SK-N-SH treated with all-trans-retinoic acid at 6 μM for 48 hours (cell line): Measurements from ENCODE around the gene XCL1.

Experiments
- ATAC-seq: fragments of 200-7000 bp; cut with Tn5 transposase; 3 replicates; pipeline ENCODE4 v1.9.1; 2020; ENCODE audit warnings: mild to moderate bottlenecking, moderate library complexity
- ARNTL ChIP-seq: fragments of 450-650 bp; formaldehyde crosslinking; IDR thresholded peaks from 2 replicates; pipeline ENCODE4 v1.5.0; 2020; ENCODE audit warnings: low read depth, mild to moderate bottlenecking, moderate library complexity, borderline replicate concordance
- BACH2 ChIP-seq: fragments of 250-450 bp; sonication (Bioruptor Pico); IDR thresholded peaks from 2 replicates; pipeline ENCODE4 v1.9.0; 2021; ENCODE audit warnings: mild to moderate bottlenecking, borderline replicate concordance
- CSDC2 ChIP-seq: fragments of 250-450 bp; sonication (Bioruptor Pico); IDR thresholded peaks from 2 replicates; pipeline ENCODE4 v1.5.0; 2020; ENCODE audit warnings: mild to moderate bottlenecking, moderate library complexity
- ESRRG ChIP-seq: fragments of 250-450 bp; sonication (Bioruptor Pico); IDR thresholded peaks from 2 replicates; pipeline ENCODE4 v1.6.1; 2021; ENCODE audit warnings: mild to moderate bottlenecking
- GLIS3 ChIP-seq: fragments of 250-450 bp; sonication (Bioruptor Pico); IDR thresholded peaks from 2 replicates; pipeline ENCODE4 v1.5.0; 2020; ENCODE audit warnings: mild to moderate bottlenecking, moderate library complexity
- ISL1 ChIP-seq: fragments of 250-450 bp; sonication (Bioruptor Pico); IDR thresholded peaks from 2 replicates; pipeline ENCODE4 v2.1.2; 2022; ENCODE audit warnings: mild to moderate bottlenecking, moderate library complexity
- OSR1 ChIP-seq: fragments of 250-450 bp; sonication (Bioruptor Pico); IDR thresholded peaks from 2 replicates; pipeline ENCODE4 v1.8.0; 2022; ENCODE audit warnings: moderate library complexity, mild to moderate bottlenecking, inconsistent platforms
- PPARA ChIP-seq: fragments of 250-450 bp; sonication (Bioruptor Pico); IDR thresholded peaks from 2 replicates; pipeline ENCODE4 v1.5.0; 2020; ENCODE audit warnings: mild to moderate bottlenecking, borderline replicate concordance
- SNAI2 ChIP-seq: fragments of 250-450 bp; sonication (Bioruptor Pico); IDR thresholded peaks from 2 replicates; pipeline ENCODE4 v1.5.0; 2020; ENCODE audit warnings: mild to moderate bottlenecking, moderate library complexity
- TCF4 ChIP-seq: fragments of 250-450 bp; sonication (Bioruptor Pico); IDR thresholded peaks from 2 replicates; pipeline ENCODE4 v1.8.0; 2021; ENCODE audit warnings: mild to moderate bottlenecking, moderate library complexity, borderline replicate concordance
- TOX ChIP-seq: fragments of 250-450 bp; sonication (Bioruptor Pico); IDR thresholded peaks from 2 replicates; pipeline ENCODE4 v1.8.0; 2021; ENCODE audit warnings: mild to moderate bottlenecking, moderate library complexity, borderline replicate concordance
- ZC3H10 ChIP-seq: fragments of 250-450 bp; sonication (Bioruptor Pico); IDR thresholded peaks from 2 replicates; pipeline ENCODE4 v1.5.1; 2021; ENCODE audit warnings: mild to moderate bottlenecking, moderate library complexity
- ZFP3 ChIP-seq: fragments of 250-450 bp; sonication (Bioruptor Pico); IDR thresholded peaks from 2 replicates; pipeline ENCODE4 v1.5.0; 2020; ENCODE audit warnings: mild to moderate bottlenecking, moderate library complexity
- ZNF565 ChIP-seq: fragments of 450-650 bp; formaldehyde crosslinking; conservative IDR thresholded peaks from 2 replicates; pipeline ENCODE4 v1.5.0; 2020; ENCODE audit warnings: low read depth, mild to moderate bottlenecking, moderate library complexity
- TF ChIP-seq, protein P1 (sequence below): fragments of 250-450 bp; sonication (Bioruptor Pico); IDR thresholded peaks from 2 replicates; pipeline ENCODE4 v1.5.1; 2021; ENCODE audit warnings: mild to moderate bottlenecking, moderate library complexity
- TF ChIP-seq, protein P2 (sequence below): fragments of 250-450 bp; sonication (Bioruptor Pico); IDR thresholded peaks from 2 replicates; pipeline ENCODE4 v1.8.0; 2021; ENCODE audit warnings: low read depth, mild to moderate bottlenecking, moderate library complexity, borderline replicate concordance
- TF ChIP-seq, protein P3 (sequence below): fragments of 250-450 bp; sonication (Bioruptor Pico); IDR thresholded peaks from 2 replicates; pipeline ENCODE4 v1.5.1; 2020; ENCODE audit warnings: low read depth, mild to moderate bottlenecking, moderate library complexity
- TF ChIP-seq, protein P4 (sequence below): fragments of 250-450 bp; sonication (Bioruptor Pico); IDR thresholded peaks from 2 replicates; pipeline ENCODE4 v1.8.0; 2020; ENCODE audit warnings: mild to moderate bottlenecking, moderate library complexity, borderline replicate concordance
- TF ChIP-seq, protein P5 (sequence below): fragments of 250-450 bp; sonication (Bioruptor Pico); IDR thresholded peaks from 2 replicates; pipeline ENCODE4 v1.5.0; 2020; ENCODE audit warnings: mild to moderate bottlenecking, moderate library complexity

XCL1 gene

DNA sequence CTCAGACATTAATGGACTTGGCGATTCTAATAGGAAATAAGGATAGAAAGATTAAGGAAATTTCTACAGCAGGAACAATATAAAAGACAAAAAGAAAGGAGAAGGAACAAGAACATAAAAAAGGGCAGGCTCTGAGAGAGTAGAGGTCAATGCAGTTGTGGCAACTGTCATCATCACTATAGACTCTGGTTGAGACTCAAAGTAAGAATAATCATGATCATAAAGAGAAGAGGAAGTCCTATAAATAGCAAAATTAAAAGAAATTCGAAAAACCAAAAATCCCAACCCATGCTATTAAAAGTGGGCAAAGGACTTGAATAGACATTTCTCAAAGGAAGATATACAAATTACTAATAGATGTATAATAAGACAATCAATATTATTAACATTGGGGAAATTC is 14.4 kb upstream of the XCL1 start:
- ATAC-seq, result no peak
- TF ChIP-seq ARNTL (CRISPR knock-in tag) (no peak), ZFP3 (CRISPR knock-in tag) (no peak), ZC3H10 (no peak), ISL1 (no peak), ESRRG (CRISPR knock-in tag) (no peak), BACH2 (CRISPR knock-in tag) (no peak), ZNF565 (CRISPR knock-in tag) (no peak)
- TF ChIP-seq, protein P1, sequence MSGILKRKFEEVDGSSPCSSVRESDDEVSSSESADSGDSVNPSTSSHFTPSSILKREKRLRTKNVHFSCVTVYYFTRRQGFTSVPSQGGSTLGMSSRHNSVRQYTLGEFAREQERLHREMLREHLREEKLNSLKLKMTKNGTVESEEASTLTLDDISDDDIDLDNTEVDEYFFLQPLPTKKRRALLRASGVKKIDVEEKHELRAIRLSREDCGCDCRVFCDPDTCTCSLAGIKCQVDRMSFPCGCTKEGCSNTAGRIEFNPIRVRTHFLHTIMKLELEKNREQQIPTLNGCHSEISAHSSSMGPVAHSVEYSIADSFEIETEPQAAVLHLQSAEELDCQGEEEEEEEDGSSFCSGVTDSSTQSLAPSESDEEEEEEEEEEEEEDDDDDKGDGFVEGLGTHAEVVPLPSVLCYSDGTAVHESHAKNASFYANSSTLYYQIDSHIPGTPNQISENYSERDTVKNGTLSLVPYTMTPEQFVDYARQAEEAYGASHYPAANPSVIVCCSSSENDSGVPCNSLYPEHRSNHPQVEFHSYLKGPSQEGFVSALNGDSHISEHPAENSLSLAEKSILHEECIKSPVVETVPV (CRISPR knock-in tag), result no peak
- TF ChIP-seq, protein P2, sequence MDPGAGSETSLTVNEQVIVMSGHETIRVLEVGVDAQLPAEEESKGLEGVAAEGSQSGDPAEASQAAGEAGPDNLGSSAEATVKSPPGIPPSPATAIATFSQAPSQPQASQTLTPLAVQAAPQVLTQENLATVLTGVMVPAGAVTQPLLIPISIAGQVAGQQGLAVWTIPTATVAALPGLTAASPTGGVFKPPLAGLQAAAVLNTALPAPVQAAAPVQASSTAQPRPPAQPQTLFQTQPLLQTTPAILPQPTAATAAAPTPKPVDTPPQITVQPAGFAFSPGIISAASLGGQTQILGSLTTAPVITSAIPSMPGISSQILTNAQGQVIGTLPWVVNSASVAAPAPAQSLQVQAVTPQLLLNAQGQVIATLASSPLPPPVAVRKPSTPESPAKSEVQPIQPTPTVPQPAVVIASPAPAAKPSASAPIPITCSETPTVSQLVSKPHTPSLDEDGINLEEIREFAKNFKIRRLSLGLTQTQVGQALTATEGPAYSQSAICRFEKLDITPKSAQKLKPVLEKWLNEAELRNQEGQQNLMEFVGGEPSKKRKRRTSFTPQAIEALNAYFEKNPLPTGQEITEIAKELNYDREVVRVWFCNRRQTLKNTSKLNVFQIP, result no peak
- TF ChIP-seq, protein P3, sequence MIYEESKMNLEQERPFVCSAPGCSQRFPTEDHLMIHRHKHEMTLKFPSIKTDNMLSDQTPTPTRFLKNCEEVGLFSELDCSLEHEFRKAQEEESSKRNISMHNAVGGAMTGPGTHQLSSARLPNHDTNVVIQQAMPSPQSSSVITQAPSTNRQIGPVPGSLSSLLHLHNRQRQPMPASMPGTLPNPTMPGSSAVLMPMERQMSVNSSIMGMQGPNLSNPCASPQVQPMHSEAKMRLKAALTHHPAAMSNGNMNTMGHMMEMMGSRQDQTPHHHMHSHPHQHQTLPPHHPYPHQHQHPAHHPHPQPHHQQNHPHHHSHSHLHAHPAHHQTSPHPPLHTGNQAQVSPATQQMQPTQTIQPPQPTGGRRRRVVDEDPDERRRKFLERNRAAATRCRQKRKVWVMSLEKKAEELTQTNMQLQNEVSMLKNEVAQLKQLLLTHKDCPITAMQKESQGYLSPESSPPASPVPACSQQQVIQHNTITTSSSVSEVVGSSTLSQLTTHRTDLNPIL (CRISPR knock-in tag), result no peak

DNA sequence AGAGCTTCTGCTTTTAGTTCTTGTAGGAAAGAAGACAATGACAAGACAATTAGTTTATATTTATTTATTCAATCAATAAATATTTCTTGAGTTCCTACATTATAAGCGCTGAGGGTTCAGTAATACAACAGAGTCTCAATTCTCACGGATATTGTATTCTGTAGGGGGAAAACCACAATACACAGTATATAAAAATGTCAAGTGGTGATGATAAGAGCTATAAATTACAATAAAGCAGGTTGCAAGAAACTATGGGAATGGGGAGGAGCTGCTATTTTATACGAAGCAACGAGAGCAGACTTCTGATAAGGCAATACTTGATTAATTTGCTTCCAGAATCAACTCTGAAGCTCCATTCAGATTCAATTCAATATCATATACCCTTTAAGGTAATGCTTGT is 10.6 kb upstream of the XCL1 start:
- no peak for ATAC-seq
- TF ChIP-seq ZFP3 (CRISPR knock-in tag) (no peak), TCF4 (CRISPR knock-in tag) (no peak), ZNF565 (CRISPR knock-in tag) (no peak), ZC3H10 (no peak), SNAI2 (no peak), GLIS3 (CRISPR knock-in tag) (no peak), BACH2 (CRISPR knock-in tag) (no peak), OSR1 (CRISPR knock-in tag) (no peak), ARNTL (CRISPR knock-in tag) (no peak), TOX (no peak), CSDC2 (no peak), PPARA (CRISPR knock-in tag) (no peak), ISL1 (no peak)
- TF ChIP-seq, protein P2, result no peak
- TF ChIP-seq, protein P4, sequence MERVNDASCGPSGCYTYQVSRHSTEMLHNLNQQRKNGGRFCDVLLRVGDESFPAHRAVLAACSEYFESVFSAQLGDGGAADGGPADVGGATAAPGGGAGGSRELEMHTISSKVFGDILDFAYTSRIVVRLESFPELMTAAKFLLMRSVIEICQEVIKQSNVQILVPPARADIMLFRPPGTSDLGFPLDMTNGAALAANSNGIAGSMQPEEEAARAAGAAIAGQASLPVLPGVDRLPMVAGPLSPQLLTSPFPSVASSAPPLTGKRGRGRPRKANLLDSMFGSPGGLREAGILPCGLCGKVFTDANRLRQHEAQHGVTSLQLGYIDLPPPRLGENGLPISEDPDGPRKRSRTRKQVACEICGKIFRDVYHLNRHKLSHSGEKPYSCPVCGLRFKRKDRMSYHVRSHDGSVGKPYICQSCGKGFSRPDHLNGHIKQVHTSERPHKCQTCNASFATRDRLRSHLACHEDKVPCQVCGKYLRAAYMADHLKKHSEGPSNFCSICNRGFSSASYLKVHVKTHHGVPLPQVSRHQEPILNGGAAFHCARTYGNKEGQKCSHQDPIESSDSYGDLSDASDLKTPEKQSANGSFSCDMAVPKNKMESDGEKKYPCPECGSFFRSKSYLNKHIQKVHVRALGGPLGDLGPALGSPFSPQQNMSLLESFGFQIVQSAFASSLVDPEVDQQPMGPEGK, result no peak
- TF ChIP-seq, protein P5, sequence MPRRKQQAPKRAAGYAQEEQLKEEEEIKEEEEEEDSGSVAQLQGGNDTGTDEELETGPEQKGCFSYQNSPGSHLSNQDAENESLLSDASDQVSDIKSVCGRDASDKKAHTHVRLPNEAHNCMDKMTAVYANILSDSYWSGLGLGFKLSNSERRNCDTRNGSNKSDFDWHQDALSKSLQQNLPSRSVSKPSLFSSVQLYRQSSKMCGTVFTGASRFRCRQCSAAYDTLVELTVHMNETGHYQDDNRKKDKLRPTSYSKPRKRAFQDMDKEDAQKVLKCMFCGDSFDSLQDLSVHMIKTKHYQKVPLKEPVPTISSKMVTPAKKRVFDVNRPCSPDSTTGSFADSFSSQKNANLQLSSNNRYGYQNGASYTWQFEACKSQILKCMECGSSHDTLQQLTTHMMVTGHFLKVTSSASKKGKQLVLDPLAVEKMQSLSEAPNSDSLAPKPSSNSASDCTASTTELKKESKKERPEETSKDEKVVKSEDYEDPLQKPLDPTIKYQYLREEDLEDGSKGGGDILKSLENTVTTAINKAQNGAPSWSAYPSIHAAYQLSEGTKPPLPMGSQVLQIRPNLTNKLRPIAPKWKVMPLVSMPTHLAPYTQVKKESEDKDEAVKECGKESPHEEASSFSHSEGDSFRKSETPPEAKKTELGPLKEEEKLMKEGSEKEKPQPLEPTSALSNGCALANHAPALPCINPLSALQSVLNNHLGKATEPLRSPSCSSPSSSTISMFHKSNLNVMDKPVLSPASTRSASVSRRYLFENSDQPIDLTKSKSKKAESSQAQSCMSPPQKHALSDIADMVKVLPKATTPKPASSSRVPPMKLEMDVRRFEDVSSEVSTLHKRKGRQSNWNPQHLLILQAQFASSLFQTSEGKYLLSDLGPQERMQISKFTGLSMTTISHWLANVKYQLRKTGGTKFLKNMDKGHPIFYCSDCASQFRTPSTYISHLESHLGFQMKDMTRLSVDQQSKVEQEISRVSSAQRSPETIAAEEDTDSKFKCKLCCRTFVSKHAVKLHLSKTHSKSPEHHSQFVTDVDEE (CRISPR knock-in tag), result no peak
- TF ChIP-seq, protein P3 (CRISPR knock-in tag), result no peak
- TF ChIP-seq, protein P1 (CRISPR knock-in tag), result no peak
